Erythroblast (primary cell): Measurements from ENCODE around the gene BABAM2.
A peak's percentile ranks its signal among the peaks of the same experiment; 100 is the strongest.

ENCODE experiments used
- DNase-seq, 2 experiments: peaks; one replicate each; lab custom pipeline; 2025; lab: John Stamatoyannopoulos, UW
- GATA1 ChIP-seq: IDR thresholded peaks from 2 replicates; pipeline ENCODE4 v1.6.1; 2011; ENCODE audit warnings: low read depth, mild to moderate bottlenecking, control low read depth, low read length, moderate library complexity
- POLR2A ChIP-seq: IDR thresholded peaks from 2 replicates; pipeline ENCODE4 v1.6.1; 2011; ENCODE audit warnings: mild to moderate bottlenecking, low read length

BABAM2 gene

DNA sequence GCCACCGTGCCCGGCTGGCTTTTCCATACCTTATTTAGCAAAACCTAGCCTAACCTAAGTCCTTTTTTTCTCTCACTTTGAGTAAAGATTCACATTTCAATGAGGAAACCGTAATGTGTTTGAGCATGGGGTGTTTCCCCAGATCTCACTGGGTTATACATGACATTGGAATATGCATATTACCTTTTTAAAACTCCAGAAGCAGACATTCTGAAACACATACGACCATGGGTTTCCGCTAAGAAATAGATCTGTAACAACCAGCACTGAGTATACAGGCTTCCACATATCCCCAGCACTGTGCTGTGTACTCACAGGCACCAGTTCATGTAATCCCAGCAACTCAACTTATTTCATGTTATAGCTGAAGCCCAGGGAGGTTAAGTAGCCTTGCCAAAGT is 461.1 kb downstream of the BABAM2 start:
- TF ChIP-seq POLR2A (no peak), GATA1 (no peak)
- no peak for DNase-seq

DNA sequence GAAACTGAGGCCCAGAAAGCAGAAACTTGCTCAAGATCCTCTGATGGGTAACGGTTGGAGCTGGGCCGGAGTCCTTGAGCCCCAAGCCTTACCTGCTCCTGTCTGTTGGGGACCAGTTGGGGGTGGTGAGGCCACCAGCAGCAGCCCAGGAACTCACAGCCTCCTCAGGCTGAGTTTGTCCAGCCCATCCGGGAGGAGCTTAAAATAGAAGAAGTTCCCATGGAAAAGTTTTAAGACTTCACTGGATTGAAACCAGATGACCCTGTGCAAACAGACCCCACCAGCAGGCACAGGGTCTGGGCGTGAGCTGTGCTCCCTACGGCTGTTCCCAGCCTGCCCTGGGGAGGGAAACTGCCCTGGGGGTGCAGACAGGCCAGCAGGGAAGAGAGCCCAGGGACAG is 461.6 kb downstream of the BABAM2 start:
- TF ChIP-seq GATA1 (no peak), POLR2A (no peak)
- no peak for DNase-seq

- no peak for DNase-seq
- TF ChIP-seq GATA1 (no peak), POLR2A (no peak)
Observed at GRCh38 chr2:28352610-28353195, 462.2 kb downstream of the BABAM2 start.

DNA sequence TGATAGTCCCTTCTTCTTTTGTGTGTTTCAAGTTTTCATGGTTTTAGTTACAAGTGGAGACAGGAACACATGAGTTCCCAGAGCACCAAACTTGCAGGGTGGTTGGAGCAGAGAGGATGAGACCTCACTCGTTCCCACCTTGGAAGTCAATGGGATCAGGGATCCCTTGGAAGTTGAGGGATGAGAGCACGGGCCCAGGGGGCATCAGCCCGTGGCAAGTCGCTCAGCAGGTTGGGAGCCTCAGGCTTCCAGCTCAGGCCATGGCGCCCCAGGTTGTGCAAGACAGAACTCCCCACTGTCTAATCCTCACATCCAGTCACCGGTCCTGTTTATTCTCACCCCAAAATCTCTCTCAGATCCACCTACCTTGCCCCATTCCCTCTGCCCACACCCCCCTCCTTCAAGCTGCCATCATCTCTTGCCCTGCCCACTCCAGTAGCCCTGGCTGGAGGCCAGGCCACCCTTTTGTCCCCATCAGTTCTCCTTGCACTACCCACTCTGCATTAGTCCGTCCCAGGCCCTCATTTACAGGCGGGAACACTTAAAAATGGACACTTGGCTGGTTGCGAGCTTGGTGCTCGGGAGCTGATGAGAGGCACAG is 464.5 kb downstream of the BABAM2 start:
- TF ChIP-seq POLR2A: no peak
- TF ChIP-seq GATA1: no peak
- DNase-seq: no peak

DNA sequence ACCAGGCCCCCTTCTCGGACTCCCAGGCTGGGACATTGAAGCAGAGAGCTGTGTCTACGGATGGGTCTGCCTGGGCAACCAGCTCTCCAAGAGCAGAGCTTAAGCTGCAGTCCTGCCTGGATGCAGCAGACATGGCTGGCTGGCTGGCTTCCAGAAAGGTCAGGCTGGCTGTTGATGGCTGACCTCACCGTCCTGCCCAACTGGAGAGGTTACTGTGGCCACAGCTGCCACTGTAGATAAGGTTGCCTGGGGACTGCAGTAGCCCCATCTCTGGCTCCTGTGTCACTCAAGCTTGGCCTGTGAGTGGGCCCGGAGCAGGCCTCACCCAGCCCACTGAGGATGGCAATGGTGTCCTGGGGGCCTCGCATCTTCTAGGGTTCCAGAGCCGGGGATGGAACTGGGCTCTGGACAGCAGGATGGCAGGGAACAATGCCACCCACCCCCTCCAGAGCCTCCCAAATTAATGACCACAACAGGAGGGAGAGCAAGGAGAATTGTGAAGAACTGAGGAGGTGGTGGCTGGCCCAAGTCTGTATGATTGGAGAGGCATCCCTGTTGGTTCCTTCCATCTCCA is 465.1 kb downstream of the BABAM2 start:
- peak; percentile 55 for TF ChIP-seq GATA1
- TF ChIP-seq POLR2A: no peak
- peak; percentile 94 to 98 for DNase-seq

- peak; percentile 94 to 95 for DNase-seq
- TF ChIP-seq GATA1 (no peak), POLR2A (peak; percentile 72)
Observed at GRCh38 chr2:28356095-28356911, 465.8 kb downstream of the BABAM2 start.

DNA sequence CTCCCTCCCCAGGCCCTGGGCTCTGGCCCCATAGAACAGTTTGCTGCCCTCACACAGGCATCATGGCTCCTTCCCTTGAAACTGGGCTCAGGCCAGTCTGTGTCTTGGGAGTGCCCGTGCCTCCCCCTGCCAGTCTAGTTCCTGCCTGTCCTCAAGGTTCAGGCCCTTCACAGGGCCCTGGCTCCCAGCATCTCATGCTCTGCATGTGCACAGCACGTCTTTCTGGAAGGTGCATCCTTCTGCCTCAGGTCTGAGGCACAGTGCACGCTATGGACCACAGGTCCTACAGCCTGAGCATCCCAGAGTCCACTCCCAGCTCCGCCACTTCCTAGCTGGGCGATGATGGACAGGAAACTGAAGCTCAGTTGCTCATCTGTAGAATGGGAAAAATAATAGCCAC is 466.5 kb downstream of the BABAM2 start:
- no peak for DNase-seq

DNA sequence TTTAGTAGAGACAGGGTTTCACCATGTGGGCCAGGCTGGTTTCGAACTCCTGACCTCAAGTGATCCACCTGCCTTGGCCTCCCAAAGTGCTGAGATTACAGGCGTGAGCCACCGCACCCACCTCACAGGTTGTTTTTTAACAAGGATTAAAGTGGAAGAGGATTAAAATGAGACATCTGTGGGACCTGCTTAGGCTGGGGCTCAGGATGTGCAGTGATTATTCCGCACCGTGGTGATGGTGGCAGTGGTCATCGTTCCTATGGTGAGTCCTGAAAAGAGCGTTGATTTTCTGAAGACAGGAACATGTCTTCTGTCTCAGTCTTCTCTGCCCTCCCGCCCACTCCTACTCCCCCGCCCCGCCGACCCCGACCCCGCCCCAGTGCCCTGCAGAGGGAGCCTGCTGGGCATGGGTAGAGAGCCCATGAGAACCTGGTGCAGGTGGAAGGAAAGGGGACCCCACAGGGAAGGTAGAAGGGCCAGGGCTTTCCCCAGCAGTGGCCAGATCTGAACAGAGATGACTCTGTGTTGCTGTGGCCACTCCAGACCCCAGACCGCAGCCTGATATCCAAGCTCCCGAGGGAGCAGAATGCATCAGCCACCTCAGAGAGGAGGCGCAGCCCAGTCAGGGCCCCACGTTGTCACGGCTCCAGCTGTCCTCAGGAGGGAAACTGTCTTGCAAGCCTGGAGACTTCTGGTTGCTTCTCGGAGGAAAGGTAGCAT is 467.6 kb downstream of the BABAM2 start:
- DNase-seq: no peak
- no peak for TF ChIP-seq GATA1
- no peak for TF ChIP-seq POLR2A

More for the DNA sequence above, 466.5 kb downstream of the BABAM2 start:
- TF ChIP-seq POLR2A (no peak), GATA1 (no peak)

GRCh38 chr2:28358668-28359201 is 468.2 kb downstream of the BABAM2 start:
- TF ChIP-seq GATA1 (no peak), POLR2A (no peak)
- peak in 1 of 2 experiments; percentile 26 for DNase-seq

GRCh38 chr2:28359222-28360057 is 468.9 kb downstream of the BABAM2 start:
- TF ChIP-seq GATA1 (no peak), POLR2A (peak; percentile 42)
- peak; percentile 71 to 78 for DNase-seq

GRCh38 chr2:28360058-28360717 is 469.7 kb downstream of the BABAM2 start:
- TF ChIP-seq POLR2A (no peak), GATA1 (no peak)

DNA sequence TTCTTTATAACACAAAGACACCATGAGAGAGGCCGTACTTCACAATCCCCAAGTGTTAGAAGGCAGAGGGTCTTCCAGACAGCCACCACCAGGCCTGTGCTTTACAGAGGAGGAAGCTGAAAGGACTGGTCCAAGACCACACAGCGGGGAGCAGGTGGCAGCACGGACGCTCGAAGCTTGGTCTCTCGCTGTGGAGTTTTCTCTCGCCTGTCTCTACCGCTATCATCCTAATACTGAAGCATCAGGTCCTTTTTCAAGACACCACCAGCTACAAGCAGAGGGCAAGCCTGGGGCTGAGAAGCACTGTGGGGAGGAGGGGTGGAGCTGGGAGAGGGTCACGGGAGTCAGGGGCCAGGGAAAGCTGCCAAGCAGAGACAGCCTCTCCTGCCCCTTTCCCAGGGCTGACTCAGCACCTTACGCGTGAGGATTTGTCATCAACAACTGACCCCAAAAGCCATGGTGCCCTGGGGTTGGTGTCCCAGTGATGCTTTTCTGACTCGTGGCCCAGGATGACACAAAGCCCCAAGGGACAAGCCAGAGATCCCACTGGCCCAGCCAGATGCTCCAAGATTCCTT is 470.3 kb downstream of the BABAM2 start:
- TF ChIP-seq POLR2A (no peak), GATA1 (no peak)
- DNase-seq: peak; percentile 50 to 81

More at GRCh38 chr2:28360058-28360717, 469.7 kb downstream of the BABAM2 start:
- no peak for DNase-seq
